Measurements from ENCODE around the gene NFATC2. TPM values are rescaled to one million over a fixed set of nuclear protein-coding genes. Genes with fewer than 3 reads are reported as not detected.

NFATC2 gene
- total RNA-seq, 1 experiment from 2014 or later: not detected

- Histone ChIP-seq H3K36me3 (no peaks in the 10 kb centered on the region), H3K4me3 (no peak overlapping the region), H3K27ac (no peak overlapping the region), H3K4me1 (replicated peaks) (peaks cover 8% of the 10 kb centered on the region), H3K9me3 (replicated peaks) (no peaks in the 10 kb centered on the region), H3K27me3 (replicated peaks) (no peaks in the 10 kb centered on the region)
- no peak for DNase-seq (ENCODE audit: low read depth in 1 of 2, low spot score in 2 of 2)
Observed at GRCh38 chr20:51382111-51382985, 160.2 kb downstream of the NFATC2 start.

GRCh38 chr20:51381557-51381956 lies 161.0 kb downstream of the NFATC2 start:
- Histone ChIP-seq H3K27me3 (replicated peaks) (no peaks in the 10 kb centered on the region), H3K4me3 (no peak overlapping the region), H3K27ac (no peak overlapping the region), H3K4me1 (replicated peaks) (peaks cover 5% of the 10 kb centered on the region; the same call in 1 of the 2 replicates), H3K36me3 (no peaks in the 10 kb centered on the region), H3K9me3 (replicated peaks) (no peaks in the 10 kb centered on the region)
- DNase-seq (ENCODE audit: low read depth in 1 of 2, low spot score in 2 of 2): no peak

GRCh38 chr20:51380401-51381385 lies 161.8 kb downstream of the NFATC2 start:
- Histone ChIP-seq H3K27me3 (replicated peaks) (no peaks in the 10 kb centered on the region), H3K27ac (no peak overlapping the region), H3K4me1 (replicated peaks) (peaks cover 5% of the 10 kb centered on the region; the same call in 1 of the 2 replicates), H3K36me3 (no peaks in the 10 kb centered on the region), H3K4me3 (no peak overlapping the region), H3K9me3 (replicated peaks) (no peaks in the 10 kb centered on the region)
- no peak for DNase-seq (ENCODE audit: low read depth in 1 of 2, low spot score in 2 of 2)

- Histone ChIP-seq H3K4me1 (replicated peaks) (peaks cover 5% of the 10 kb centered on the region; the same call in 1 of the 2 replicates), H3K9me3 (replicated peaks) (no peaks in the 10 kb centered on the region), H3K27ac (no peak overlapping the region), H3K27me3 (replicated peaks) (no peaks in the 10 kb centered on the region), H3K36me3 (no peaks in the 10 kb centered on the region), H3K4me3 (no peak overlapping the region)
- no peak for DNase-seq (ENCODE audit: low read depth in 1 of 2, low spot score in 2 of 2)
Observed at GRCh38 chr20:51379601-51380341, 162.7 kb downstream of the NFATC2 start.

- no peak for DNase-seq (ENCODE audit: low read depth in 1 of 2, low spot score in 2 of 2)
- Histone ChIP-seq H3K36me3 (no peaks in the 10 kb centered on the region), H3K27me3 (replicated peaks) (no peaks in the 10 kb centered on the region), H3K9me3 (replicated peaks) (no peaks in the 10 kb centered on the region), H3K4me3 (no peak overlapping the region), H3K4me1 (replicated peaks) (peaks cover 4% of the 10 kb centered on the region; the same call in 1 of the 2 replicates), H3K27ac (no peak overlapping the region)
Observed at GRCh38 chr20:51378171-51378928, 164.2 kb downstream of the NFATC2 start.

- no peak overlapping the region for H3K27ac ChIP-seq
- H3K4me1 ChIP-seq (replicated peaks): no peaks in the 10 kb centered on the region
- H3K27me3 ChIP-seq (replicated peaks): no peaks in the 10 kb centered on the region
- H3K9me3 ChIP-seq (replicated peaks): no peaks in the 10 kb centered on the region
- no peak overlapping the region for H3K4me3 ChIP-seq
- no peak for DNase-seq (ENCODE audit: low read depth in 1 of 2, low spot score in 2 of 2)
- H3K36me3 ChIP-seq: no peaks in the 10 kb centered on the region
Observed at GRCh38 chr20:51377132-51377531, 165.4 kb downstream of the NFATC2 start.

- H3K27me3 ChIP-seq (replicated peaks): no peaks in the 10 kb centered on the region
- no peaks in the 10 kb centered on the region for H3K9me3 ChIP-seq (replicated peaks)
- no peak overlapping the region for H3K27ac ChIP-seq
- no peaks in the 10 kb centered on the region for H3K4me1 ChIP-seq (replicated peaks)
- no peaks in the 10 kb centered on the region for H3K36me3 ChIP-seq
- H3K4me3 ChIP-seq: no peak overlapping the region
- no peak for DNase-seq (ENCODE audit: low read depth in 1 of 2, low spot score in 2 of 2)
Observed at GRCh38 chr20:51376111-51376510, 166.4 kb downstream of the NFATC2 start.

GRCh38 chr20:51375561-51375960 lies 167.0 kb downstream of the NFATC2 start:
- no peak for DNase-seq (ENCODE audit: low read depth in 1 of 2, low spot score in 2 of 2)
- Histone ChIP-seq H3K4me1 (replicated peaks) (no peaks in the 10 kb centered on the region), H3K27me3 (replicated peaks) (no peaks in the 10 kb centered on the region), H3K9me3 (replicated peaks) (no peaks in the 10 kb centered on the region), H3K27ac (no peak overlapping the region), H3K36me3 (no peaks in the 10 kb centered on the region), H3K4me3 (no peak overlapping the region)

GRCh38 chr20:51374961-51375360 lies 167.6 kb downstream of the NFATC2 start:
- no peaks in the 10 kb centered on the region for H3K4me1 ChIP-seq (replicated peaks)
- no peak overlapping the region for H3K4me3 ChIP-seq
- no peak overlapping the region for H3K27ac ChIP-seq
- H3K9me3 ChIP-seq (replicated peaks): no peaks in the 10 kb centered on the region
- no peaks in the 10 kb centered on the region for H3K27me3 ChIP-seq (replicated peaks)
- DNase-seq (ENCODE audit: low read depth in 1 of 2, low spot score in 2 of 2): no peak
- H3K36me3 ChIP-seq: no peaks in the 10 kb centered on the region

- no peaks in the 10 kb centered on the region for H3K36me3 ChIP-seq
- DNase-seq (ENCODE audit: low read depth in 1 of 2, low spot score in 2 of 2): no peak
- no peak overlapping the region for H3K27ac ChIP-seq
- H3K9me3 ChIP-seq (replicated peaks): no peaks in the 10 kb centered on the region
- H3K27me3 ChIP-seq (replicated peaks): no peaks in the 10 kb centered on the region
- no peaks in the 10 kb centered on the region; the same call in 1 of the 2 replicates for H3K4me1 ChIP-seq (replicated peaks)
- H3K4me3 ChIP-seq: no peak overlapping the region
Observed at GRCh38 chr20:51374456-51374830, 168.1 kb downstream of the NFATC2 start.

- Histone ChIP-seq H3K4me1 (replicated peaks) (peaks cover 5% of the 10 kb centered on the region), H3K27ac (no peak overlapping the region), H3K4me3 (no peak overlapping the region), H3K36me3 (no peaks in the 10 kb centered on the region), H3K27me3 (replicated peaks) (no peaks in the 10 kb centered on the region), H3K9me3 (replicated peaks) (no peaks in the 10 kb centered on the region)
- no peak for DNase-seq (ENCODE audit: low read depth in 1 of 2, low spot score in 2 of 2)
Observed at GRCh38 chr20:51373713-51374455, 168.6 kb downstream of the NFATC2 start.

GRCh38 chr20:51372966-51373365 lies 169.6 kb downstream of the NFATC2 start:
- Histone ChIP-seq H3K4me3 (no peak overlapping the region), H3K27me3 (replicated peaks) (no peaks in the 10 kb centered on the region), H3K9me3 (replicated peaks) (no peaks in the 10 kb centered on the region), H3K27ac (no peak overlapping the region), H3K36me3 (no peaks in the 10 kb centered on the region), H3K4me1 (replicated peaks) (peaks cover 13% of the 10 kb centered on the region)
- no peak for DNase-seq (ENCODE audit: low read depth in 1 of 2, low spot score in 2 of 2)
